ENCODE results near the gene KRTAP10-6.
"Not testable (repeated sequence)": the region's sequence is repeated elsewhere in the genome, so short reads cannot be mapped to it uniquely, and the experiment has no call there.

The KRTAP10-6 gene

DNA sequence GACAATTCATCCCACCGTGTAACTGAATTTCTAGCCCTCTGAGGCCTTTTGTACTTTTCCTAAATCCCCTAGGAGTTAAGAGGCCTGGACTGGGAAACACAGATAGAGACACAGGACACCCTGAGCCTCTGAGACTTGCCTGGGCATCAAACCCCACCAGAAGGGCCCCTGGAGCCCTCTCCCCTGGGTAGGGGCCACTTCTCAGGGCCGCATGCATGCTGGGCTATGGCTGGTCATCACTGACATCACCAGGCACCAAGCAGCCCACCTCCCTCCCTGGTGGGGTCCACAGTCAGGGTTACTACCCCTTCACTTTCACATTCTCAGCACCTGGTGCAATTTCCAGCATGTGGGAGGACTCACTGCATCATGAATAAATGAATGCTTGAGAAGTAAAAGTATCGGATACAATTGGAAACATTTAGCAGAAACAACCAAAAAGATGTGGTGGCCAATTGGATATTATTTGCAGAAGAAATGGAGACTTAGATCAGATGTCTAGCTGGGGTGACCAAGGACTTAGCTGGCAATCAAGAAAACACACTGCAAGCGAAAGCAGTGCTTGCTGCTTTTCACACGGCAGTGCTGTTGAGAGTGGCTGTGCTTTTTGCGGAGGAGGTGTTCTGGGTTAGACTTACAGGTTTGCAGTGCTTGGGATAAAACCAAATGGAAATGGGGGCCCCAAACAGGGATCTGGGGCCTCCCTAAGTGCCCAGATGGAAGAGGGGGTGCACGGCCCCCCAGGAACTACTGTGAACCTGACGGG, 7.1 kb upstream of the KRTAP10-6 start:
- no peak for DNase-seq (ENCODE audit: low read depth in 2 of 2)

GRCh38 chr21:44598061-44598460, 5.8 kb upstream of the KRTAP10-6 start:
- DNase-seq (ENCODE audit: low read depth in 2 of 2) = no peak

- no peak for DNase-seq (ENCODE audit: low read depth in 2 of 2)
Measured at GRCh38 chr21:44596068-44596725, 3.9 kb upstream of the KRTAP10-6 start.

- DNase-seq (ENCODE audit: low read depth in 2 of 2) = no peak
Measured at GRCh38 chr21:44595524-44595923, 3.2 kb upstream of the KRTAP10-6 start.

DNA sequence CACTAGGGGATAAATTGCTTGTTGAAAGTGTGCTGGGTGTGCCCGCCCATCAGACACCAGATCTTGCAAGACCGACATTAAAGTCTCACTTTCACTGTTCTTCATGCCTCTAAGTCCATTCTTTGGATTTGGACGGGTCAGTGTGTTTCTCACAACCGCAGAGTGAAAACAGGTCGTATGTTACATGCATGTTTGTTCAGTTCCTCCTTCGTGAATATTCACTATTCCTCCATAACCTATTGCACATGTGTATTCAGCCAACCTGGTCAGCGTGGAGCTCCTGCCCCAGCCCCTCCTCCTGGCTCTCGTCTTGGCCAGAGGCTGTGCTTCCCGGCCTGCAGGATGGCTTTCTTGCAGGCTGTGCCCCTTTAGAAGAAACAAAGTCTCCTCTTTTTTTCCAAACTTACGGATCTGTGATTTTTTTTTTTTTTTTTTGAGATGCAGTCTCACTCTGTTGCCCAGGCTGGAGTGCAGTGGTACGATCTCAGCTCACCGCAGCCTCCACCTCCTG, 2.2 kb upstream of the KRTAP10-6 start:
- no peak for DNase-seq (ENCODE audit: low read depth in 2 of 2)

GRCh38 chr21:44593598-44594405, 1.5 kb upstream of the KRTAP10-6 start:
- no peak for DNase-seq (ENCODE audit: low read depth in 2 of 2)

GRCh38 chr21:44591801-44592130, 539 bp downstream of the KRTAP10-6 start:
- DNase-seq (ENCODE audit: low read depth in 2 of 2) = not testable (repeated sequence)

GRCh38 chr21:44590897-44591800, 1.2 kb downstream of the KRTAP10-6 start:
- not testable (repeated sequence) for DNase-seq (ENCODE audit: low read depth in 2 of 2)

GRCh38 chr21:44590311-44590721, 2.0 kb downstream of the KRTAP10-6 start:
- DNase-seq (ENCODE audit: low read depth in 2 of 2) = no peak

DNA sequence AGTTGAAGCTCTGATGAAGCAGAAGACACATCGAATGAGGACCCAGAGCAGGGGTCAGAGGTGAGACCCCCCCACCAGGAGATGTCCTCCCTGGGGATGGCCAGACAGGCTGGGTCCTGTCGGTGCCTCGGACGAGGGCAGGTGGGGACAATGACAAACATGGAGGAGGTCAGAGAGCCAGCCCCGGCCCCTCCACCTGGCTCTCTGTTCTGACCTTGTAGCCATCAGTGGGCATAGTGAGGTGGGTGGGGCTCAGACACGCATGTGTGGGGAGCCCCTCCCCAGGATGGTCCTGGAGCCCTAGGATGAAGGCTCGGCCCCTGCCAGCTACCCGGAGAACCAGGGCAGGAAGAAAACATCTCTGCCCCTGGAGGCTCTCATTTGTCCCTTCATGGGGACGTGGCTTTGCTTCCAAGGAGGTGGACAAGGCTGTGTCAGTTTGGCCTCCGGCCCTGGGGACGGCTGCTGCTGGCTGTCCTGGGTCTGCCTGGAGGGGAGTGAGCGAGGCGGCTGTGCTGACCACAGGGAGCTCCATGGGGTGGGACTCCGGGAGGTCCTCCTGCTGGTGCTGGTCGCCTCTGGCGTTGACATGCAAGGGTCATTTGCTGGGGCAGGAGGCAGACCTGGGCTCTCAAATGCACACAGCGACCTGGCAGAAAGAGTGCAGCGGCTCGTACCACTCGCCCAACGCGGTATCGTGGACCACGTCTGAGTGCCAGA, 2.6 kb downstream of the KRTAP10-6 start:
- no peak for DNase-seq (ENCODE audit: low read depth in 2 of 2)

DNA sequence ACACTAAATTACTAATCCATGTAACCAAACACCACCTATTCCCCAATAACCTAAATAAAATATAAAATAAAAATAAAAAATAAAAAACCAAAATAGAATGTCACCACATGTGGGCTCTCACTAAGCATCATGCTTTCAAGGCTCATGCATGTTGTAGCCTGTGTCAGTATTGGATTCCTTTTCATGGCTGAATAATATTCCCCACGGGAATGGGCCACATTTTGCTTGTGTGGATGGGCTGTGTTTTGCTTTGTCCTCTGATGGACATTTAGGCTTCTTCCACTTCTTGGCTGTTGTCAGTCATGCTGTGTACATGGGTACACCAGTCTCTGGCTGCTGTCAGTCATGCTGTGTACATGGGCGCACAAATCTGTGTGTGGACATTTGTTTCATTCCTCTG, 3.2 kb downstream of the KRTAP10-6 start:
- DNase-seq (ENCODE audit: low read depth in 2 of 2) = no peak

DNA sequence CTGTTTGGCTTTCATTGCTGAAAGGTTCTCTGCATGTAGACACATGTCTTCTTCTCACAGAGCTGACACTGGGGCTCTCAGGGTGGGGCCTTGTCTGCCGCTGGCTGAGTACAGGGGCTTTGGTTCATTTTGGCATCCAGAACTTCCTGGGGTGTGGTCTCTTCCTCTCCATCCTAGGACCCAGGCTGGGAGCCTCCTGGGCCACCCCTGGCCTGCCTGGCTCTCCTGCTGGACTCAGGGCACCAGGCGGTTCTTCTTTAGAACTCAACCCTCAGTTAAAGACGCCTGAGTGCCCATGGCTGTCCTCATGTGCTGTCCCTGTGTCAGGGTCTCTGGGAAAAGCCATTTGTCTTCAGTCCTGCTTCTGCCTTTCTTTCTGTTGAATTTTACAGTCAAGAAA, 6.4 kb downstream of the KRTAP10-6 start:
- no peak for DNase-seq (ENCODE audit: low read depth in 2 of 2)

DNA sequence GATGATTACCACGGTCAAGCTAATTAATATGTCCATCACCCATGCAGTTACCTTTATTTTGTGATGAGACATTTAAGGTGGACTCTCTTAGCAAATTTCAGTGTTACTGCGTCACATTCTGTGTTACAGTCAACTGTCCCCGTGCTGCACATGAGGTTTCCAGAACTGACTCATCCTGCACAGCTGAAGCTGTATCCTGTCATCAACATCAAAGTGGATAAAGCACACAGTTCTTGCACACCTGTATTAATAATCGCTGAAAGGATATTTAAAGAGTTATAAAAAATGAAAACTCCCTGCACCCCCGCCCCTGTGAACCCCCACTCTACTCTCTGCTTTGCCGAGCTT, 8.5 kb downstream of the KRTAP10-6 start:
- DNase-seq (ENCODE audit: low read depth in 2 of 2) = no peak

GRCh38 chr21:44583089-44583799, 9.1 kb downstream of the KRTAP10-6 start:
- no peak for DNase-seq (ENCODE audit: low read depth in 2 of 2)

DNA sequence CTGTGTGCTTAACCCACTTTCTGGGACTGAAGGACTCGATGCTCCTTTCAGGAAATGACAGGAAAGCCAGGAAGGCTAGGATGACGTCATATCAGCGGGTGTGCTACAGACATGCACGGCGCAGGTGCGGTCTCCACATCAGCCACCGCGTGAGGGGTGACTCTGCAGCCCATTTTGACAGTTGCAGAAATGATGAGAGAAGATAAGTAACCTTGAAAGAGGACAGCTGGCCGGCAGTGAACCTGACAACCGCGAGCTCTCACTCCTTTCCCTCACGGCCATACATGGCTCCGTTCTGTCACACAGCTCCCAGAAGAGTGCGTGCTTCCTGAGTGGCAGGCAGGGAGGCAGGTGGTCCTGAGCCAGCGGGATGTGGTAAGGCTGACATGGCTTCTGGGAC, 10.2 kb downstream of the KRTAP10-6 start:
- DNase-seq (ENCODE audit: low read depth in 2 of 2) = no peak

DNA sequence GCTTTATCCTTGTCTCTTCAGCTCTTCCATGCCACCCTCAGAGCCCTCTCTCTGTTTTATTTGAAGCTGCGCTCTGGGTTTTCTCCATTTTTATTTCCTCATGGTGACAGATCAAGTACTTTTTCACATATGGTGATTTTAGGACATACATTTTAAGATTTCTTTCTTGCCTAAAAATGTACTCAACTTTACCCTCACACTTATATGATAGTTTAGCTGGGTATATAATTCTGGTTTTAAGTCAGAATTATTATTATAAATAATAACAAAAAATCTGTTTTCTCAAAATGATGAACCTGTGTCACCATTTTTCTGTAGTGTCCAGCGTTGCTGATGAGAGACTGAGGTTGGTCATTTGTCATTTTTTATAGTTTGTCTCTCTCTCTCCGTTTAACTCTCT, 11.1 kb downstream of the KRTAP10-6 start:
- no peak for DNase-seq (ENCODE audit: low read depth in 2 of 2)

DNA sequence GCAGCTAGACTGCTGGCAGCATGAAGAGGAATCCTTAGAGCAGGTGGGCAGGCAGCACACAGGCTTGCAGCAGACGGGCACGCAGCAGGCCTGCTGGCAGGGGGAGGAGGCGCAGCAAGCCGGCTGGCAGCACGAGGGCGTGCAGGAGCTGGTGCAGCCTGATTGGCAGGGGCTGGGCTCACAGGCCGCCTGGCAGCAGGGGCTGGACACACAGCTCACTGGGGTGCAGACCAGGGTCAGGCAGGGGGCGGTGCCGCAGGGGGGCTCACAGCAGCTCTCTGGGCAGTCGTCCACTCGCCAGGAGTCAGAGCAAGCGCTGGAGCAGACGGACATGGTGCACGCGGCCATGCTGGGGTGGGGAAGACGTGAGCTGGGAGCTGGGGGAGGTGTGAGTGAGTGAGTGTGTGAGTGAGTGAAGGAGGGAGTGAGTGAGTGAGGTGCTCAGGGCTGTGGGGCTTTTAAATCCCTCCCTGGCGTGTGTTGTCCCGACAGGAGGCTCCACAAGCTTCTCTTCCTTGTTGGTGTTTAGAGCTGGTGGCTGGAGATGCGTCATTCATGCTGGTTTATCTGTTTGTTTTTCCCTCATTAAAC, 12.0 kb downstream of the KRTAP10-6 start, which contains the start of gene KRTAP10-5:
Gene KRTAP10-5, minus strand, starts transcription at position 374 of the 591 bp plus-strand sequence. Its CDS starts 26 bp downstream, at position 348.
- not testable (repeated sequence) for DNase-seq (ENCODE audit: low read depth in 2 of 2)

GRCh38 chr21:44579833-44580144, 12.5 kb downstream of the KRTAP10-6 start:
- DNase-seq (ENCODE audit: low read depth in 2 of 2) = no peak

GRCh38 chr21:44579056-44579832, 13.1 kb downstream of the KRTAP10-6 start:
- DNase-seq (ENCODE audit: low read depth in 2 of 2) = no peak
